Endothelial cell of hepatic sinusoid (primary cell): ENCODE data around the gene RAB7A.
"Not testable (repeated sequence)": the region's sequence is repeated elsewhere in the genome, so short reads cannot be mapped to it uniquely, and the experiment has no call there.

Experiments
- in situ Hi-C: cut with HindIII; loops from 2 replicates; pipeline ENCODE4 v1.10.0; 2017; ENCODE audit warnings: low sequenced_read_pairs

Gene RAB7A

GRCh38 chr3:128748557-128748956, 22.6 kb downstream of the RAB7A start:
- in situ Hi-C loops: no loop called here

- in situ Hi-C loops: no loop called here
Observed at GRCh38 chr3:128749035-128749434, 23.1 kb downstream of the RAB7A start.

- in situ Hi-C loops: not testable (repeated sequence)
Observed at GRCh38 chr3:128749561-128749960, 23.6 kb downstream of the RAB7A start.

- in situ Hi-C loops: no loop called here
Observed at GRCh38 chr3:128753715-128754114, 27.7 kb downstream of the RAB7A start.

GRCh38 chr3:128760042-128760441, 34.1 kb downstream of the RAB7A start:
- in situ Hi-C loops: no loop called here

- in situ Hi-C loops: no loop called here
Observed at GRCh38 chr3:128760881-128761280, 34.9 kb downstream of the RAB7A start.

- in situ Hi-C loops: no loop called here
Observed at GRCh38 chr3:128761392-128761791, 35.4 kb downstream of the RAB7A start.

- in situ Hi-C loops: no loop called here
Observed at GRCh38 chr3:128763967-128764366, 38.0 kb downstream of the RAB7A start.

- in situ Hi-C loops: no loop called here
Observed at GRCh38 chr3:128764863-128765262, 38.9 kb downstream of the RAB7A start.

- in situ Hi-C loops: no loop called here
Observed at GRCh38 chr3:128767094-128767750, 41.2 kb downstream of the RAB7A start.

- in situ Hi-C loops: no loop called here
Observed at GRCh38 chr3:128768471-128768870, 42.5 kb downstream of the RAB7A start.

GRCh38 chr3:128770387-128770786, 44.4 kb downstream of the RAB7A start:
- in situ Hi-C loops: no loop called here

- in situ Hi-C loops: not testable (repeated sequence)
Observed at GRCh38 chr3:128773189-128773588, 47.2 kb downstream of the RAB7A start.

GRCh38 chr3:128773592-128773991, 47.6 kb downstream of the RAB7A start:
- in situ Hi-C loops: not testable (repeated sequence)

- in situ Hi-C loops: no loop called here
Observed at GRCh38 chr3:128775241-128775640, 49.3 kb downstream of the RAB7A start.

GRCh38 chr3:128775906-128776542, 50.0 kb downstream of the RAB7A start:
- in situ Hi-C loops: no loop called here

- in situ Hi-C loops: no loop called here
Observed at GRCh38 chr3:128780101-128780837, 54.3 kb downstream of the RAB7A start.

GRCh38 chr3:128781164-128781563, 55.2 kb downstream of the RAB7A start:
- in situ Hi-C loops: no loop called here

GRCh38 chr3:128782282-128783146, 56.5 kb downstream of the RAB7A start:
- in situ Hi-C loops: no loop called here

- in situ Hi-C loops: no loop called here
Observed at GRCh38 chr3:128783774-128784173, 57.8 kb downstream of the RAB7A start.

- in situ Hi-C loops: no loop called here
Observed at GRCh38 chr3:128784232-128784631, 58.2 kb downstream of the RAB7A start.
